HepG2 (cell line): Measurements from ENCODE around the gene LMF2. TPM values are rescaled to one million over a fixed set of nuclear protein-coding genes. Genes with fewer than 3 reads are reported as not detected.

Experiments used
- ATF1 ChIP-seq: IDR thresholded peaks from 2 replicates; pipeline ENCODE4 v1.6.1; 2016; ENCODE audit warnings: mild to moderate bottlenecking, control low read depth
- ERF ChIP-seq: IDR thresholded peaks from 2 replicates; pipeline ENCODE4 v1.6.1; 2018; ENCODE audit warnings: missing biosample characterization, missing genetic modification reagents
- PHF21A ChIP-seq: sonication (generic); formaldehyde crosslinking; IDR thresholded peaks from 2 replicates; pipeline ENCODE4 v1.5.0; 2020; ENCODE audit warnings: mild to moderate bottlenecking, missing genetic modification reagents
- SMYD3 ChIP-seq: sonication (generic); formaldehyde crosslinking; IDR thresholded peaks from 2 replicates; pipeline ENCODE4 v1.8.1; 2023; ENCODE audit warnings: mild to moderate bottlenecking, missing genetic modification reagents
- TBL1XR1 ChIP-seq: fragments of 150-350 bp; IDR thresholded peaks from 2 replicates; pipeline ENCODE4 v1.6.1; 2014; ENCODE audit warnings: borderline replicate concordance, low read length; ENCODE audit not compliant: partially characterized antibody
- TCF7L2 ChIP-seq: IDR thresholded peaks from 2 replicates; pipeline ENCODE4 v1.6.1; 2011; ENCODE audit warnings: mild to moderate bottlenecking, low read depth, low read length, moderate library complexity
- ZFP41 ChIP-seq: sonication (generic); formaldehyde crosslinking; IDR thresholded peaks from 2 replicates; pipeline ENCODE4 v1.4.0; 2020; ENCODE audit warnings: mild to moderate bottlenecking, missing genetic modification reagents, borderline replicate concordance
- ZNF136 ChIP-seq: sonication (generic); formaldehyde crosslinking; IDR thresholded peaks from 2 replicates; pipeline ENCODE4 v1.8.1; 2022; ENCODE audit warnings: low read depth, mild to moderate bottlenecking, moderate library complexity, missing genetic modification reagents
- ZNF251 ChIP-seq: sonication (generic); formaldehyde crosslinking; IDR thresholded peaks from 2 replicates; pipeline ENCODE4 v1.9.0; 2021; ENCODE audit warnings: mild to moderate bottlenecking, missing genetic modification reagents
- polyA plus RNA-seq, 8 experiments: library from polyadenylated mRNA; depleted of rRNA in 3 of 8; stranded (reverse) in 7 of 8; unstranded in 1 of 8; fragments of >200 nt; fragmentation: Illumina TruSeq in 4 of 8; extraction: Trizol in 4 of 8; gene quantifications; 2 replicates each; pipeline versions ENCODE4 v1.2.1 to v1.2.3, GENCODE V29; 2011 to 2016; ENCODE audit warnings: low read depth in 4 of 8, missing spikeins in 1 of 8, mixed read lengths in 1 of 8; ENCODE audit not compliant: insufficient read depth in 1 of 8
- total RNA-seq, 5 experiments: library from RNA; depleted of rRNA; stranded (reverse); fragments of >200 nt; fragmentation: Illumina TruSeq; extraction: Trizol; gene quantifications; 2 replicates each; pipeline ENCODE4 v1.2.3, GENCODE V29; 2016; ENCODE audit warnings: low read depth in 1 of 5
- TF ChIP-seq, protein P1 (sequence below): sonication (generic); formaldehyde crosslinking; IDR thresholded peaks from 2 replicates; pipeline ENCODE4 v1.4.0; 2020; ENCODE audit warnings: missing genetic modification reagents, mild to moderate bottlenecking, borderline replicate concordance
- TF ChIP-seq, protein P2 (sequence below): sonication (generic); formaldehyde crosslinking; IDR thresholded peaks from 2 replicates; pipeline ENCODE4 v1.4.0; 2020; ENCODE audit warnings: missing genetic modification reagents, borderline replicate concordance
- TF ChIP-seq, protein P3 (sequence below): sonication (generic); formaldehyde crosslinking; IDR thresholded peaks from 2 replicates; pipeline ENCODE4 v1.5.0; 2020; ENCODE audit warnings: missing genetic modification reagents
- TF ChIP-seq, protein P4 (sequence below): sonication (generic); formaldehyde crosslinking; IDR thresholded peaks from 2 replicates; pipeline ENCODE4 v1.5.0; 2020; ENCODE audit warnings: mild to moderate bottlenecking, missing genetic modification reagents, borderline replicate concordance

The LMF2 gene
- total and polyA plus RNA-seq, 2 of the 13 experiments (the other 11 are each of a cell fraction or from before 2014, with no cell fraction given), result 23.3 to 30.6 TPM

DNA sequence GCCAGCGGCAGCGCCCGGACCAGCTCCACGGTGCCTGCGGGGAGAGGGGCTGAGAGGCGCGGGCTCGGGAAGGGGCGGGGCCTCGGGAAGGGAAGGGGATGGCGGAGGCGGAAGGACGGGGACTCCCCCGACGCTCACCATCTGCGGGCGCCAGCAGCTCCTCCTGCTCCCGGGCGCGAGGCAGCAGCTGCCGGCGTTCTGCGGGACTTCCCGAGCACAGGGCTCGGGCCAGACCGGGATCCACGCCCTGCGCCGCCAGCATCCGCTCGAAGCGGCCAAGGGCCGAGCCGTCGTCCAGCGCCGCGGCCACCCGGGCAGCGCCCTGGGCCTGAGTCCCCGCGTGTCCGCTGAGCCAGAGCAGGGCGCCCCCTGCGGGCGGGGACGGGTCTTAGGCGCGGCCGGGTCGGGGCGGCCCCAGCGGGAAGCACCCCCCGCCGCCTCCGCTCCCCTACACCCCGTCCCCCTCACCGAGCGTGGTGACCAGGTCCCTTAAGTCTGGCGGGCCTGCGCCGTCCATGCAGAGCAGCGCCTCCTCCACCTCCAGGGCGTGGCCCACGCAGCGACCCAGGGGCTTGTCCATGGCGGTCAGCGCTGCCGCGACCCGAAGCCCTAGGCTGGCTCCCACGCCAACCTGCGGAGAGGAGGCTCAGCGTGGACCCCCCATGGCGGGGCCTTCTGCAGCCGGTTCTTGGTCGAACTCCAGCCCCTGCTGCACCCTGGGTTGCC lies 18.8 kb upstream of the LMF2 start (continued):
- TF ChIP-seq, protein P1, sequence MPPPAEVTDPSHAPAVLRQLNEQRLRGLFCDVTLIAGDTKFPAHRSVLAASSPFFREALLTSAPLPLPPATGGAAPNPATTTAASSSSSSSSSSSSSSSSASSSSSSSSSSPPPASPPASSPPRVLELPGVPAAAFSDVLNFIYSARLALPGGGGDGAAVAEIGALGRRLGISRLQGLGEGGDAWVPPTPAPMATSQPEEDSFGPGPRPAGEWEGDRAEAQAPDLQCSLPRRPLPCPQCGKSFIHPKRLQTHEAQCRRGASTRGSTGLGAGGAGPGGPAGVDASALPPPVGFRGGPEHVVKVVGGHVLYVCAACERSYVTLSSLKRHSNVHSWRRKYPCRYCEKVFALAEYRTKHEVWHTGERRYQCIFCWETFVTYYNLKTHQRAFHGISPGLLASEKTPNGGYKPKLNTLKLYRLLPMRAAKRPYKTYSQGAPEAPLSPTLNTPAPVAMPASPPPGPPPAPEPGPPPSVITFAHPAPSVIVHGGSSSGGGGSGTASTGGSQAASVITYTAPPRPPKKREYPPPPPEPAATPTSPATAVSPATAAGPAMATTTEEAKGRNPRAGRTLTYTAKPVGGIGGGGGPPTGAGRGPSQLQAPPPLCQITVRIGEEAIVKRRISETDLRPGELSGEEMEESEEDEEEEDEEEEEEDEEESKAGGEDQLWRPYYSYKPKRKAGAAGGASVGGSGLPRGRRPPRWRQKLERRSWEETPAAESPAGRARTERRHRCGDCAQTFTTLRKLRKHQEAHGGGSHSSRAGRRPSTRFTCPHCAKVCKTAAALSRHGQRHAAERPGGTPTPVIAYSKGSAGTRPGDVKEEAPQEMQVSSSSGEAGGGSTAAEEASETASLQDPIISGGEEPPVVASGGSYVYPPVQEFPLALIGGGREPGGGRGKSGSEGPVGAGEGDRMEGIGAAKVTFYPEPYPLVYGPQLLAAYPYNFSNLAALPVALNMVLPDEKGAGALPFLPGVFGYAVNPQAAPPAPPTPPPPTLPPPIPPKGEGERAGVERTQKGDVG, result no peak
- TF ChIP-seq ZNF251 (CRISPR knock-in tag), result no peak
- TF ChIP-seq PHF21A, result no peak; the same call in 1 of the 2 replicates
- no peak for TF ChIP-seq TCF7L2
- TF ChIP-seq, protein P2, sequence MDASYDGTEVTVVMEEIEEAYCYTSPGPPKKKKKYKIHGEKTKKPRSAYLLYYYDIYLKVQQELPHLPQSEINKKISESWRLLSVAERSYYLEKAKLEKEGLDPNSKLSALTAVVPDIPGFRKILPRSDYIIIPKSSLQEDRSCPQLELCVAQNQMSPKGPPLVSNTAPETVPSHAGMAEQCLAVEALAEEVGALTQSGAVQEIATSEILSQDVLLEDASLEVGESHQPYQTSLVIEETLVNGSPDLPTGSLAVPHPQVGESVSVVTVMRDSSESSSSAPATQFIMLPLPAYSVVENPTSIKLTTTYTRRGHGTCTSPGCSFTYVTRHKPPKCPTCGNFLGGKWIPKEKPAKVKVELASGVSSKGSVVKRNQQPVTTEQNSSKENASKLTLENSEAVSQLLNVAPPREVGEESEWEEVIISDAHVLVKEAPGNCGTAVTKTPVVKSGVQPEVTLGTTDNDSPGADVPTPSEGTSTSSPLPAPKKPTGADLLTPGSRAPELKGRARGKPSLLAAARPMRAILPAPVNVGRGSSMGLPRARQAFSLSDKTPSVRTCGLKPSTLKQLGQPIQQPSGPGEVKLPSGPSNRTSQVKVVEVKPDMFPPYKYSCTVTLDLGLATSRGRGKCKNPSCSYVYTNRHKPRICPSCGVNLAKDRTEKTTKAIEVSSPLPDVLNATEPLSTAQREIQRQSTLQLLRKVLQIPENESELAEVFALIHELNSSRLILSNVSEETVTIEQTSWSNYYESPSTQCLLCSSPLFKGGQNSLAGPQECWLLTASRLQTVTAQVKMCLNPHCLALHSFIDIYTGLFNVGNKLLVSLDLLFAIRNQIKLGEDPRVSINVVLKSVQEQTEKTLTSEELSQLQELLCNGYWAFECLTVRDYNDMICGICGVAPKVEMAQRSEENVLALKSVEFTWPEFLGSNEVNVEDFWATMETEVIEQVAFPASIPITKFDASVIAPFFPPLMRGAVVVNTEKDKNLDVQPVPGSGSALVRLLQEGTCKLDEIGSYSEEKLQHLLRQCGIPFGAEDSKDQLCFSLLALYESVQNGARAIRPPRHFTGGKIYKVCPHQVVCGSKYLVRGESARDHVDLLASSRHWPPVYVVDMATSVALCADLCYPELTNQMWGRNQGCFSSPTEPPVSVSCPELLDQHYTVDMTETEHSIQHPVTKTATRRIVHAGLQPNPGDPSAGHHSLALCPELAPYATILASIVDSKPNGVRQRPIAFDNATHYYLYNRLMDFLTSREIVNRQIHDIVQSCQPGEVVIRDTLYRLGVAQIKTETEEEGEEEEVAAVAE (CRISPR knock-in tag), result no peak; the same call in 1 of the 2 replicates
- no peak for TF ChIP-seq SMYD3 (CRISPR knock-in tag)
- TF ChIP-seq ERF (CRISPR knock-in tag), result no peak
- TF ChIP-seq, protein P3, sequence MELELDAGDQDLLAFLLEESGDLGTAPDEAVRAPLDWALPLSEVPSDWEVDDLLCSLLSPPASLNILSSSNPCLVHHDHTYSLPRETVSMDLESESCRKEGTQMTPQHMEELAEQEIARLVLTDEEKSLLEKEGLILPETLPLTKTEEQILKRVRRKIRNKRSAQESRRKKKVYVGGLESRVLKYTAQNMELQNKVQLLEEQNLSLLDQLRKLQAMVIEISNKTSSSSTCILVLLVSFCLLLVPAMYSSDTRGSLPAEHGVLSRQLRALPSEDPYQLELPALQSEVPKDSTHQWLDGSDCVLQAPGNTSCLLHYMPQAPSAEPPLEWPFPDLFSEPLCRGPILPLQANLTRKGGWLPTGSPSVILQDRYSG (CRISPR knock-in tag), result 0 out of 2 replicates have a peak, but pooled peaks have one; percentile 56
- no peak for TF ChIP-seq ZFP41 (CRISPR knock-in tag)
- no peak for TF ChIP-seq TBL1XR1
- TF ChIP-seq, protein P4, sequence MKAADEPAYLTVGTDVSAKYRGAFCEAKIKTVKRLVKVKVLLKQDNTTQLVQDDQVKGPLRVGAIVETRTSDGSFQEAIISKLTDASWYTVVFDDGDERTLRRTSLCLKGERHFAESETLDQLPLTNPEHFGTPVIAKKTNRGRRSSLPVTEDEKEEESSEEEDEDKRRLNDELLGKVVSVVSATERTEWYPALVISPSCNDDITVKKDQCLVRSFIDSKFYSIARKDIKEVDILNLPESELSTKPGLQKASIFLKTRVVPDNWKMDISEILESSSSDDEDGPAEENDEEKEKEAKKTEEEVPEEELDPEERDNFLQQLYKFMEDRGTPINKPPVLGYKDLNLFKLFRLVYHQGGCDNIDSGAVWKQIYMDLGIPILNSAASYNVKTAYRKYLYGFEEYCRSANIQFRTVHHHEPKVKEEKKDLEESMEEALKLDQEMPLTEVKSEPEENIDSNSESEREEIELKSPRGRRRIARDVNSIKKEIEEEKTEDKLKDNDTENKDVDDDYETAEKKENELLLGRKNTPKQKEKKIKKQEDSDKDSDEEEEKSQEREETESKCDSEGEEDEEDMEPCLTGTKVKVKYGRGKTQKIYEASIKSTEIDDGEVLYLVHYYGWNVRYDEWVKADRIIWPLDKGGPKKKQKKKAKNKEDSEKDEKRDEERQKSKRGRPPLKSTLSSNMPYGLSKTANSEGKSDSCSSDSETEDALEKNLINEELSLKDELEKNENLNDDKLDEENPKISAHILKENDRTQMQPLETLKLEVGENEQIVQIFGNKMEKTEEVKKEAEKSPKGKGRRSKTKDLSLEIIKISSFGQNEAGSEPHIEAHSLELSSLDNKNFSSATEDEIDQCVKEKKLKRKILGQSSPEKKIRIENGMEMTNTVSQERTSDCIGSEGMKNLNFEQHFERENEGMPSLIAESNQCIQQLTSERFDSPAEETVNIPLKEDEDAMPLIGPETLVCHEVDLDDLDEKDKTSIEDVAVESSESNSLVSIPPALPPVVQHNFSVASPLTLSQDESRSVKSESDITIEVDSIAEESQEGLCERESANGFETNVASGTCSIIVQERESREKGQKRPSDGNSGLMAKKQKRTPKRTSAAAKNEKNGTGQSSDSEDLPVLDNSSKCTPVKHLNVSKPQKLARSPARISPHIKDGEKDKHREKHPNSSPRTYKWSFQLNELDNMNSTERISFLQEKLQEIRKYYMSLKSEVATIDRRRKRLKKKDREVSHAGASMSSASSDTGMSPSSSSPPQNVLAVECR, result peak; percentile 39; the same call in 1 of the 2 replicates
- no peak for TF ChIP-seq ATF1 (CRISPR knock-in tag)
- no peak for TF ChIP-seq ZNF136 (CRISPR knock-in tag)
